Mucosa of stomach (tissue), 1 donor: ENCODE results near the gene KCNE5.
"Not testable (repeated sequence)": the region's sequence is repeated elsewhere in the genome, so short reads cannot be mapped to it uniquely, and the experiment has no call there.

Source experiments
- H3K27me3 ChIP-seq: one replicate; pipeline ENCODE4 v1.7.0; 2013; ENCODE audit warnings: mild to moderate bottlenecking, low read length; ENCODE audit not compliant: control insufficient read depth, insufficient read depth
- H3K36me3 ChIP-seq: one replicate; pipeline ENCODE4 v1.7.0; 2013; ENCODE audit warnings: low read length; ENCODE audit not compliant: control insufficient read depth, insufficient read depth
- H3K4me1 ChIP-seq: one replicate; pipeline ENCODE4 v1.7.0; 2013; ENCODE audit warnings: mild to moderate bottlenecking, low read length; ENCODE audit not compliant: control insufficient read depth, insufficient read depth
- H3K4me3 ChIP-seq: one replicate; pipeline ENCODE4 v1.7.0; 2013; ENCODE audit warnings: low read length
- H3K9ac ChIP-seq: one replicate; pipeline ENCODE4 v1.7.0; 2013; ENCODE audit warnings: mild to moderate bottlenecking, low read length, moderate library complexity
- H3K9me3 ChIP-seq: one replicate; pipeline ENCODE4 v1.7.0; 2013; ENCODE audit warnings: mild to moderate bottlenecking, low read length, moderate library complexity; ENCODE audit not compliant: control insufficient read depth
- donor health status: Pancreatic carcinoma.

KCNE5 gene

DNA sequence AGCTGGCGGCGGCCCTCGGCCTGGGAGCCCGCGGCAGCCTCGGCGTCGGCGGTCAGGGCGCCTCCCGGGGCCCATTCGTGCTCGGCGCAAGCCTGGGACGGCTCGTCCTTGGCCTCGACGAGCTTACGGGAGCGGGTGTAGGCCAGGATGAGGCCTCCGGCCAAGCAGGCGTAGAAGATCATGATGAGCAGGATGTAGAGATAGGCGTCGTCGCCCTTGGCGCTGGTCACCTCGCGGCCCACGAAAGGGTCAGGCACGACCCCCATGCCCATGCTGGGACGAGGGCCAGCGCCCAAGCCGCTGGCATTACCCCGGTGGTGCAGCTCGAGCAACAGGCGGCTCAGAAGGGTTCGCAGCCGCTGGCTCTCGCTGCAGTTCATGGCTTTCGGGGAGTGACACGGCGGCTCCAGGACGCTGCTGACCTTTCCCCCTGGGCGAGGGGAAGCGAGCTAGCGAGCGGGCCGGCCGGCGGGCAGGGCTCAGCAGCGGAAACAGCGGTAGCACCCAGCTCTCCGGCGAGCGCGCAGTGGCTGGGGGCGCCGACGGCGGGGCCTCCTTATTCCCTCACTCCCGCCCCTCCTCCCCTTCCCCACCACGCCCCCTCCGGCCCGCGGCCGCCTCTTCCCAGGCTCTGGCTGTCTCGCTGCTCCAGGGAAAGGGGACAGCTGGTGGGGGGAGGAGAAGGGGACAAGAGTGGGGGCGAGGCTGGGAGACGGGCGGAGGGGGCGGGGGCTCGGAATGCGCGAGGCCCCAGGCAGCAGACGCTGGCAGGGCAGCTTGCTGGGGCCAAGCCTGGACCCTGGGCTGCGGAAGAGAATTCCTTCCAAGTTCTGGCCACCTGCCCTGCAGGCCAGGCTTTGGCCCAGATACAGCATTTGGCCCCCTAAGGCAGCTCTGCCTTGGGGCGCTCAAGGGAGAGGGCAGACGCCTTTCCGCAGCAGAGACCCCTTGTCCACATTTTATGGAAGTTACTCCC is at the start of gene KCNE5:
TSS of gene KCNE5 (minus strand) at position 532 of the 976 bp plus-strand sequence. CDS start at position 380, 152 bp downstream.
- Histone ChIP-seq H3K27me3 (no peaks in the 10 kb centered on the region), H3K4me1 (no peaks in the 10 kb centered on the region), H3K9me3 (no peaks in the 10 kb centered on the region), H3K9ac (no peak within 1 kb of the TSS), H3K4me3 (no peak within 1 kb of the TSS), H3K36me3 (no peaks in the 10 kb centered on the region)

DNA sequence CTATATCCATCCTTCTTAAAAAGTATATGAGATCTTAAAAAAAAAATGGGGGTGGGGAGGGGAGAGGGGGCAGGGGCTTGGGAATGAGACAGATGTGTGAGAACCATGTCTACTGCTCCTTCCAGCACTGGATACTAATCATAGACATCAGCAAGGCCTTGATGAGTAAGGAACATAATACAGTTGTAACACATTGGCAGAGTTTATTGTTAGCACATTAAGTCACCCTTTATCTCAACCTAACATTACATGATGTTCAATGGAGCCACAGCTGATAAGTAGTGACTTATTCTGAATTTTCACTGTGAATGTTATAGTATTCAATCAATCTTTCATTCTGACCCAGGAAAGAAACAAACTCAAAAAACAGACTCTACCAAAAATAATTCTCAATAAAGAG is 47.3 kb upstream of the KCNE5 start:
- Histone ChIP-seq H3K4me1 (no peaks in the 10 kb centered on the region), H3K4me3 (no peak overlapping the region), H3K36me3 (no peaks in the 10 kb centered on the region), H3K27me3 (no peaks in the 10 kb centered on the region), H3K9ac (no peak overlapping the region), H3K9me3 (no peaks in the 10 kb centered on the region)

DNA sequence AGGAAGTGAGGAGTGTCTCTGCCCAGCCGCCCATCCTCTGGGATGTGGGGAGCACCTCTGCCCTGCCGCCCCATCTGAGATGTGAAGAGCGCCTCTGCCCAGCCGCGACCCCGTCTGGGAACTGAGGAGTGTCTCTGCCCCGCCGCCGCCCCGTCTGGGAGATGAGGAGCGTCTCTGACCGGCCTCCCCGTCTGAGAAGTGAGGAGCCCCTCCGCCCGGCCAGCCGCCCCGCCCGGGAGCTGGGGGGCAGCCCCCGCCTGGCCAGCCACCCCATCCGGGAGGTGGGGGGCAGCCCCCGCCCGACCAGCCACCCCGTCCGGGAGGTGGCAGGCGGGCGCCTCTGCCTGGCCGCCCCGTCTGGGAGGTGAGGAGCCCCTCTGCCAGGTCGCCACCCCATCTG is 46.2 kb upstream of the KCNE5 start:
- not testable (repeated sequence) for H3K4me3 ChIP-seq, H3K36me3 ChIP-seq, H3K27me3 ChIP-seq, H3K9ac ChIP-seq, H3K9me3 ChIP-seq, H3K4me1 ChIP-seq

DNA sequence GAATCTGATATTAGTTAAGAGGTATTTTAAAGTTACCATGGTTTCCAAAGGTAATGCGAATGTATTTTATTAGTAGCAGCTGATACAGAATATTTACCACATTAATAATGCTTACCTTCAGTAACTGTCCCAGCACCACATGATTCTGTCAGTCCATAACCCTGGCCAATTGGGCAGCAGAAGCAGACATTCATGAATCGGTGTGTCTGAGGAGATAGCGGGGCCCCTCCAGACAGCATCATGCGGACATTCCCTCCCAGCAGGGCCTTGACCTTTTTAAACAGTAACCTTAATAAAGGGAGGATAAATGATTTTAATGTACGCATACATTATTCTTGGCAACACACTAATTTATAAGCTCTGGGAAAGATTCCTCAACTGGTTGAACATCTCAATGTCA is 43.0 kb upstream of the KCNE5 start:
- Histone ChIP-seq H3K4me1 (no peaks in the 10 kb centered on the region), H3K9me3 (no peaks in the 10 kb centered on the region), H3K27me3 (no peaks in the 10 kb centered on the region), H3K4me3 (no peak overlapping the region), H3K9ac (no peak overlapping the region), H3K36me3 (no peaks in the 10 kb centered on the region)

- no peak overlapping the region for H3K9ac ChIP-seq
- H3K4me1 ChIP-seq, result no peaks in the 10 kb centered on the region
- no peaks in the 10 kb centered on the region for H3K9me3 ChIP-seq
- no peaks in the 10 kb centered on the region for H3K27me3 ChIP-seq
- no peaks in the 10 kb centered on the region for H3K36me3 ChIP-seq
- H3K4me3 ChIP-seq, result no peak overlapping the region
These were observed 35.6 kb upstream of the KCNE5 start for GRCh38 chrX:109660435-109661143.

- Histone ChIP-seq H3K36me3 (no peaks in the 10 kb centered on the region), H3K4me1 (no peaks in the 10 kb centered on the region), H3K27me3 (no peaks in the 10 kb centered on the region)
These were observed 33.4 kb upstream of the KCNE5 start for GRCh38 chrX:109658391-109658790.

DNA sequence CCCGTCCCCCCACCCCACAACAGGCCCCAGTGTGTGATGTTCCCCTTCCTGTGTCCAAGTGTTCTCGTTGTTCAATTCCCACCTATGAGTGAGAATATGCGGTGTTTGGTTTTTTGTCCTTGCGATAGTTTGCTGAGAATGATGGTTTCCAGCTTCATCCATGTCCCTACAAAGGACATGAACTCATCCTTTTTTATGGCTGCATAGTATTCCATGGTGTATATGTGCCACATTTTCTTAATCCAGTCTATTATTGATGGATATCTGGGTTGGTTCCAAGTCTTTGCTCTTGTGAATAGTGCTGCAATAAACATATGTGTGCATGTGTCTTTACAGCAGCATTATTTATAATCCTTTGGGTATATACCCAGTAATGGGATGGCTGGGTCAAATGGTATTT is 32.4 kb upstream of the KCNE5 start:
- not testable (repeated sequence) for H3K4me1 ChIP-seq, H3K9me3 ChIP-seq, H3K4me3 ChIP-seq, H3K36me3 ChIP-seq, H3K9ac ChIP-seq, H3K27me3 ChIP-seq

More at GRCh38 chrX:109658391-109658790, 33.4 kb upstream of the KCNE5 start:
- Histone ChIP-seq H3K4me3 (no peak overlapping the region), H3K9ac (no peak overlapping the region), H3K9me3 (no peaks in the 10 kb centered on the region)

DNA sequence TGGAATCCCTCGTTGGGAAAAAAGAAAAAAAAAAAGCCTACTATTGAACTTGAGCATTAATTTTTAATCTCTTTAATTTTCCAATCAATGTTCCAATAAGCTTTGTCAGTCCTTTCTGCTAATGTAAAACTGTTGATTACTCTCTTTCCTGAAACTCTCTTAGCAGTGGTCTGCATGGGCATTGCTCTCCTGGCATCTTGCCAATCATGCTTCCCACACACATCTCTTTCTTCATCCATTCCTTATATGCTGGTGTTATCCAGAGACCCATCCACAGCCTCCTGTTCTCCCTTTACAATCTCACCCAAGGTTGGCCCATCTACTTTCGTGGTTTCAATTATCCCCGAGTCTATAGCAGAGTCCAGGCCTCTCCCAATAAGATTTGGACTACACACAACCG is 31.8 kb upstream of the KCNE5 start:
- Histone ChIP-seq H3K4me1 (no peaks in the 10 kb centered on the region), H3K9me3 (no peaks in the 10 kb centered on the region)

DNA sequence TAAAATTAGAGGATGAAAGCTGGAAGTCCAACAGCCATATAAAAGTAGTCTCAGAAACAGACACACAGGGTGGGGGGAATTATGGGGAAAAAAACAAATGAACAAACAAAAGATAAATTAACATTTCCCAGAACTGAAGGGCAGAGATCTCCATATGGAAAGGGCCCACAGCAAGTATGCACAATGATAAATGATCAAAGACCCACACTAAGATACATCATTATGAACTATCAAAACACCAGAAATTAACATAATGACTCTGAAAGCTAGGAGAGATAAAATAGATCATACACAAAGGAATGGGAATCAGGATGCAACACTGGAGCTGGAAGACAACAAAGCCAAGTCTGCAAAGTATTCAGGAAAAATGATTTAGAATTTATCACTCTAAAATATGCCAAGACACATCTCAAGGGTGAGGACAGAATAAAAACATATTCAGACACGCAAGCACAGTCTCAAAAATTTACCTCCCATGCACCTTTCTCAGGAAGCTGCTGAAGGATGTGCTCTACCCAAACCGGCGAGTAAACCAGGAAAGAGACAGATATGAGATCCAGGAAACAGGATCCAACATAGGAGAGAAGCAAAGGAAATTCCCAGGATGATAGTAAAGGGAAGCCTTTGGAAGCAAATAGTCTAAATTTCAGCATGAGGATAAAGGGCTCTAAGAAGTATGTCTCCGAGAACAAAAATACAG is 30.7 kb upstream of the KCNE5 start:
- Histone ChIP-seq H3K36me3 (no peaks in the 10 kb centered on the region), H3K4me1 (no peaks in the 10 kb centered on the region), H3K27me3 (no peaks in the 10 kb centered on the region), H3K9me3 (no peaks in the 10 kb centered on the region), H3K4me3 (no peak overlapping the region), H3K9ac (no peak overlapping the region)

More for the DNA sequence above, 31.8 kb upstream of the KCNE5 start:
- no peaks in the 10 kb centered on the region for H3K27me3 ChIP-seq
- no peak overlapping the region for H3K4me3 ChIP-seq
- no peaks in the 10 kb centered on the region for H3K36me3 ChIP-seq
- H3K9ac ChIP-seq, result no peak overlapping the region

DNA sequence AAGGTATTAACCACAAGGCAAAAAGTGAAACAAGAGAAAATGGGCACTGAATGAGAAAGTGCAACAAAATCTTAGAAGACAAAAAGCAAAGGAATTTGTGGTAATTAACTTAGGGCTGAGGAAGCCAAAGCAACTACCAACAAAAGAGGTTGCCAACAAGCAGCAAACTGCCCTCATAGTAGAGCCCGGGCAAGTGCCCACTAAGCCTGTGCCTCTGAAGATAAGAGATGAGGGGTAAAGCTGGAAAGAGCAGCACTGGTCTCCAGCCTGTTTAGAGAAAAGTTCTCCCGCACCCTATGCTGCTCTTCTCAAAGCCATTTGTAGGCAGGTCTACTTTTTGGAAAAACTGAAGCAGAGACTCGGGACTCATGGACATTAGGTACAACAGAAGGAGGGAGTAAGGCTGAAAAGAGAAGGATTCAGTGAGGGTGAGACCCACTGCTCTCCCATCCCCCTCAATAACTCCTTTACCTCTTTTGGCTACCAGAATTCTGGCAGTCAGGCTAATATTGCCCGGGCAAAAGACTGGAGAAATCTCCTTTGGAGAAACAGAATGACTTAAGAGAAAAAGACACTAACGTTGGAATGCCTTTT is 29.6 kb upstream of the KCNE5 start:
- Histone ChIP-seq H3K36me3 (no peaks in the 10 kb centered on the region), H3K27me3 (no peaks in the 10 kb centered on the region), H3K4me3 (no peak overlapping the region)

GRCh38 chrX:109644671-109645070 is 19.7 kb upstream of the KCNE5 start:
- not testable (repeated sequence) for H3K4me1 ChIP-seq, H3K4me3 ChIP-seq

More for the DNA sequence above, 29.6 kb upstream of the KCNE5 start:
- H3K9me3 ChIP-seq, result no peaks in the 10 kb centered on the region
- no peak overlapping the region for H3K9ac ChIP-seq
- no peaks in the 10 kb centered on the region for H3K4me1 ChIP-seq

More at GRCh38 chrX:109644671-109645070, 19.7 kb upstream of the KCNE5 start:
- H3K9ac ChIP-seq, H3K9me3 ChIP-seq, H3K36me3 ChIP-seq, H3K27me3 ChIP-seq: not testable (repeated sequence)
